WTC11 (cell line): ENCODE measurements around the gene STRN.

Experiments used
- CTCF ChIP-seq: fragments of 200-600 bp; IDR thresholded peaks from 2 replicates; pipeline ENCODE4 v1.8.0; 2022; ENCODE audit warnings: antibody characterized with exemption
- E2F1 ChIP-seq: sonication (generic); formaldehyde crosslinking; IDR thresholded peaks from 2 replicates; pipeline ENCODE4 v1.8.0; 2022; ENCODE audit warnings: mild to moderate bottlenecking, missing genetic modification reagents
- TCF7 ChIP-seq: sonication (generic); formaldehyde crosslinking; IDR thresholded peaks from 2 replicates; pipeline ENCODE4 v1.8.0; 2022; ENCODE audit warnings: mild to moderate bottlenecking, low read depth, missing genetic modification reagents, moderate library complexity
- TF ChIP-seq, protein P1 (sequence below): sonication (generic); formaldehyde crosslinking; IDR thresholded peaks from 2 replicates; pipeline ENCODE4 v1.8.0; 2022; ENCODE audit warnings: missing genetic modification reagents
- TF ChIP-seq, protein P2 (sequence below): fragments of 250-450 bp; sonication (Bioruptor Pico); IDR thresholded peaks from 2 replicates; pipeline ENCODE4 v1.9.0; 2021; ENCODE audit warnings: mild to moderate bottlenecking
- TF ChIP-seq, protein P3 (sequence below): sonication (generic); formaldehyde crosslinking; IDR thresholded peaks from 2 replicates; pipeline ENCODE4 v1.8.0; 2022; ENCODE audit warnings: mild to moderate bottlenecking, missing genetic modification reagents

- TF ChIP-seq, protein P1, sequence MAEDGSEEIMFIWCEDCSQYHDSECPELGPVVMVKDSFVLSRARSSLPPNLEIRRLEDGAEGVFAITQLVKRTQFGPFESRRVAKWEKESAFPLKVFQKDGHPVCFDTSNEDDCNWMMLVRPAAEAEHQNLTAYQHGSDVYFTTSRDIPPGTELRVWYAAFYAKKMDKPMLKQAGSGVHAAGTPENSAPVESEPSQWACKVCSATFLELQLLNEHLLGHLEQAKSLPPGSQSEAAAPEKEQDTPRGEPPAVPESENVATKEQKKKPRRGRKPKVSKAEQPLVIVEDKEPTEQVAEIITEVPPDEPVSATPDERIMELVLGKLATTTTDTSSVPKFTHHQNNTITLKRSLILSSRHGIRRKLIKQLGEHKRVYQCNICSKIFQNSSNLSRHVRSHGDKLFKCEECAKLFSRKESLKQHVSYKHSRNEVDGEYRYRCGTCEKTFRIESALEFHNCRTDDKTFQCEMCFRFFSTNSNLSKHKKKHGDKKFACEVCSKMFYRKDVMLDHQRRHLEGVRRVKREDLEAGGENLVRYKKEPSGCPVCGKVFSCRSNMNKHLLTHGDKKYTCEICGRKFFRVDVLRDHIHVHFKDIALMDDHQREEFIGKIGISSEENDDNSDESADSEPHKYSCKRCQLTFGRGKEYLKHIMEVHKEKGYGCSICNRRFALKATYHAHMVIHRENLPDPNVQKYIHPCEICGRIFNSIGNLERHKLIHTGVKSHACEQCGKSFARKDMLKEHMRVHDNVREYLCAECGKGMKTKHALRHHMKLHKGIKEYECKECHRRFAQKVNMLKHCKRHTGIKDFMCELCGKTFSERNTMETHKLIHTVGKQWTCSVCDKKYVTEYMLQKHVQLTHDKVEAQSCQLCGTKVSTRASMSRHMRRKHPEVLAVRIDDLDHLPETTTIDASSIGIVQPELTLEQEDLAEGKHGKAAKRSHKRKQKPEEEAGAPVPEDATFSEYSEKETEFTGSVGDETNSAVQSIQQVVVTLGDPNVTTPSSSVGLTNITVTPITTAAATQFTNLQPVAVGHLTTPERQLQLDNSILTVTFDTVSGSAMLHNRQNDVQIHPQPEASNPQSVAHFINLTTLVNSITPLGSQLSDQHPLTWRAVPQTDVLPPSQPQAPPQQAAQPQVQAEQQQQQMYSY (CRISPR knock-in tag) = no peak
- no peak for TF ChIP-seq CTCF
- no peak for TF ChIP-seq E2F1
- TF ChIP-seq TCF7 (CRISPR knock-in tag) = no peak
- TF ChIP-seq, protein P2, sequence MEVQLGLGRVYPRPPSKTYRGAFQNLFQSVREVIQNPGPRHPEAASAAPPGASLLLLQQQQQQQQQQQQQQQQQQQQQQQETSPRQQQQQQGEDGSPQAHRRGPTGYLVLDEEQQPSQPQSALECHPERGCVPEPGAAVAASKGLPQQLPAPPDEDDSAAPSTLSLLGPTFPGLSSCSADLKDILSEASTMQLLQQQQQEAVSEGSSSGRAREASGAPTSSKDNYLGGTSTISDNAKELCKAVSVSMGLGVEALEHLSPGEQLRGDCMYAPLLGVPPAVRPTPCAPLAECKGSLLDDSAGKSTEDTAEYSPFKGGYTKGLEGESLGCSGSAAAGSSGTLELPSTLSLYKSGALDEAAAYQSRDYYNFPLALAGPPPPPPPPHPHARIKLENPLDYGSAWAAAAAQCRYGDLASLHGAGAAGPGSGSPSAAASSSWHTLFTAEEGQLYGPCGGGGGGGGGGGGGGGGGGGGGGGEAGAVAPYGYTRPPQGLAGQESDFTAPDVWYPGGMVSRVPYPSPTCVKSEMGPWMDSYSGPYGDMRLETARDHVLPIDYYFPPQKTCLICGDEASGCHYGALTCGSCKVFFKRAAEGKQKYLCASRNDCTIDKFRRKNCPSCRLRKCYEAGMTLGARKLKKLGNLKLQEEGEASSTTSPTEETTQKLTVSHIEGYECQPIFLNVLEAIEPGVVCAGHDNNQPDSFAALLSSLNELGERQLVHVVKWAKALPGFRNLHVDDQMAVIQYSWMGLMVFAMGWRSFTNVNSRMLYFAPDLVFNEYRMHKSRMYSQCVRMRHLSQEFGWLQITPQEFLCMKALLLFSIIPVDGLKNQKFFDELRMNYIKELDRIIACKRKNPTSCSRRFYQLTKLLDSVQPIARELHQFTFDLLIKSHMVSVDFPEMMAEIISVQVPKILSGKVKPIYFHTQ (CRISPR knock-in tag) = no peak
- TF ChIP-seq, protein P3, sequence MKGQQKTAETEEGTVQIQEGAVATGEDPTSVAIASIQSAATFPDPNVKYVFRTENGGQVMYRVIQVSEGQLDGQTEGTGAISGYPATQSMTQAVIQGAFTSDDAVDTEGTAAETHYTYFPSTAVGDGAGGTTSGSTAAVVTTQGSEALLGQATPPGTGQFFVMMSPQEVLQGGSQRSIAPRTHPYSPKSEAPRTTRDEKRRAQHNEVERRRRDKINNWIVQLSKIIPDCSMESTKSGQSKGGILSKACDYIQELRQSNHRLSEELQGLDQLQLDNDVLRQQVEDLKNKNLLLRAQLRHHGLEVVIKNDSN (CRISPR knock-in tag) = no peak
Measured at GRCh38 chr2:36857713-36858112, 108.6 kb downstream of the STRN start.
